Fibroblast of lung (primary cell): ENCODE data around the gene AMDHD2.

Experiments
- CTCF ChIP-seq, 2 donors: IDR thresholded peaks in 1 of 2; conservative IDR thresholded peaks in 1 of 2; 1 replicate in 1 of 2; 2 replicates in 1 of 2; pipeline ENCODE4 v1.5.1; 2011 to 2012; ENCODE audit warnings: low read length in 2 of 2, control low read depth in 1 of 2, inconsistent platforms in 1 of 2, low read depth in 1 of 2, mild to moderate bottlenecking in 1 of 2
- EZH2 ChIP-seq: IDR thresholded peaks from 2 replicates; pipeline ENCODE4 v1.5.1; 2012; ENCODE audit warnings: low read length, control low read depth, mild to moderate bottlenecking; ENCODE audit errors: missing control alignments

GRCh38 chr16:2515180-2515851, 4.9 kb upstream of the AMDHD2 start:
- TF ChIP-seq CTCF (conservative IDR thresholded peaks at IDR 0.05 in 1 of 2, IDR thresholded peaks at IDR 0.05 in 1 of 2; ENCODE audit: low read depth in 1 of 2, low read length in 2 of 2), result no peak
- TF ChIP-seq EZH2, result no peak
